ENCODE results near the gene ERLIN1. TPM values are rescaled to one million over a fixed set of nuclear protein-coding genes. Genes with fewer than 3 reads are reported as not detected.

ERLIN1 gene
- total RNA-seq, 2 donors from 2014 or later: 18.1 to 23.8 TPM

DNA sequence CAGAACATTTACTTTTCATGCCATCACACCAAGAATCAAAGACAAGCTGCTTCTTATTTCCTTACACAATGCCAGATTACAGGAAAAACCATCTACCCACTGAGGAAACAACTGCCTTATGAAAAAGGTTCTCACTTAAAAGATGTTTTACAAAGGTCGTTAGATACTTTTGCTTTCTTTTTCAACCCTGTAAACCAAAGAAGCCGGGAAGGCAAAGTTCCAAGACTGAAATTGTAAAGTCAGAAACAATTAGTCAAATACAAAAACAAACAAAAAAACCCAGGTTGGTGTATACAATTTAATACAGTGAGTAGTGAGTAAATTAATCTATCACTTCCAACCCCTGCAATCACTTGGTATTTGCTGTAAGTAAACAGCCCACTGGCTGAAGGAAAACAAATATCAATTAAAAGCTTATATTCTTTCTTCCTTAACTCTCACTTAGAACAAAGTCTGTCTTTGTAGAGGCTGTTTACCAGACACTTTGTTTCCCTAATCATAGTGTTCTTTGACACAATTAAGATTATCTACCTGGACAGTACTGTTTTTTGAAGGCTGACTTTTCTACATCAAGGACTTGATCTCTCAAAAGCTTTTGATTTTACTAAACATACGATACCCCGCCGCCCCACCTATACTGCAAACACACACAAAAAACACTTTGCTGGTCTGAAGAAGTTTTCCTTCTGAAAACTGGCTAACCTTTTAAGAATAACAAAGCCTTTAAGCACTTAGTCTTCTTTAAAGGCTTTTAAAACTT lies 18.1 kb downstream of the ERLIN1 start:
- no peak for DNase-seq (ENCODE audit: low spot score)
- Histone ChIP-seq H3K27me3 (replicated peaks; ENCODE audit: insufficient read depth) (no peaks in the 10 kb centered on the region), H3K36me3 (no peaks in the 10 kb centered on the region), H3K4me1 (replicated peaks) (no peaks in the 10 kb centered on the region), H3K27ac (no peak overlapping the region), H3K9me3 (no peaks in the 10 kb centered on the region), H3K4me3 (no peak overlapping the region)
- TF ChIP-seq POLR2AphosphoS5 (IDR thresholded peaks at IDR 0.05) (no peak), POLR2A (IDR thresholded peaks at IDR 0.05) (no peak)
- TF ChIP-seq, protein P1, sequence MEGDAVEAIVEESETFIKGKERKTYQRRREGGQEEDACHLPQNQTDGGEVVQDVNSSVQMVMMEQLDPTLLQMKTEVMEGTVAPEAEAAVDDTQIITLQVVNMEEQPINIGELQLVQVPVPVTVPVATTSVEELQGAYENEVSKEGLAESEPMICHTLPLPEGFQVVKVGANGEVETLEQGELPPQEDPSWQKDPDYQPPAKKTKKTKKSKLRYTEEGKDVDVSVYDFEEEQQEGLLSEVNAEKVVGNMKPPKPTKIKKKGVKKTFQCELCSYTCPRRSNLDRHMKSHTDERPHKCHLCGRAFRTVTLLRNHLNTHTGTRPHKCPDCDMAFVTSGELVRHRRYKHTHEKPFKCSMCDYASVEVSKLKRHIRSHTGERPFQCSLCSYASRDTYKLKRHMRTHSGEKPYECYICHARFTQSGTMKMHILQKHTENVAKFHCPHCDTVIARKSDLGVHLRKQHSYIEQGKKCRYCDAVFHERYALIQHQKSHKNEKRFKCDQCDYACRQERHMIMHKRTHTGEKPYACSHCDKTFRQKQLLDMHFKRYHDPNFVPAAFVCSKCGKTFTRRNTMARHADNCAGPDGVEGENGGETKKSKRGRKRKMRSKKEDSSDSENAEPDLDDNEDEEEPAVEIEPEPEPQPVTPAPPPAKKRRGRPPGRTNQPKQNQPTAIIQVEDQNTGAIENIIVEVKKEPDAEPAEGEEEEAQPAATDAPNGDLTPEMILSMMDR (IDR thresholded peaks at IDR 0.05): no peak
- WGBS: 48% methylated on average over 5 of the region's 5 CpGs
- intact Hi-C loops (cut with DNase I): no loop called here

DNA sequence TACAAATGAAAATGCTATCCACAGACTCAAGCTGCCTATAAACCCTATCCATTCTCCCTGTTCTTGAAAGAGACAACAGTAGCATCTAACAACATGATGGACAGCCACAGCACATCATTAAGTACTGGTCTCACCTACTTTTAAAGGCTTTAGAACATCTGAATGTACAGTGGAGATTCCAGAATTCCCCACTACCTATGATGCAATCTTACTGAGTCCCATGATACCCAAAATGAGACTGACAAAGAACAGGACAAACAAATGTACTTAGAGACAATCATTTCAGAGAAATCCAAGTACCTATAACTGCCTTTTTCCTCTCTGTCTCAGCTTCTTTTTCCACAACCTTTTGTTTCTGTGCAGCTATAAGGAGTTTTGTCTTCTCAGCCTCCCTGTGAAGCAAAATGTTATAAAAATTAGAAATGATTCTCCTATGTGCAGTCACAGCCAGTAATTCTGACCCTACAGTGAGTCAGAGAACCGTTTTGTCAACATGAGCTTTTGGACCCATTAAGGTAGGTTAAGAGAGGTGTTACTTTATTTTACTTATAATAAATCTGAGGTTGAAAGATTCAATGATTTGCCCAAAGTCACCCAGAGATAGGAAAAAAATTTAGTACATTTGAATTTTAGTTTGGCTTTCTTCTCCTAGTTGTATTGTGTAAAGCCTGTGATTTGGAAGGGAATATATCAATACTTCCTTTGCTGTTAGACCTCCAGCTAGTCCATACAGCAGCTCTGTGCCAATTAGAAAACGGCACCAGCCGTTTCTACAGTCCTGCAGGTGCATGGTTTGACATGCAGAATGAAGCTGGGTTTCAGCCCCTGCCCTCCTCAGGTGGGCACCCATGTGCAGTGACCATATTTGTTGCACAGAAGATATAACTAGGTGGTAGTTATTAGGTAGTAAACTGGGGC lies 21.9 kb downstream of the ERLIN1 start:
- H3K27me3 ChIP-seq (replicated peaks; ENCODE audit: insufficient read depth): no peaks in the 10 kb centered on the region
- H3K4me3 ChIP-seq: no peak overlapping the region
- intact Hi-C loops (cut with DNase I): no loop called here

DNA sequence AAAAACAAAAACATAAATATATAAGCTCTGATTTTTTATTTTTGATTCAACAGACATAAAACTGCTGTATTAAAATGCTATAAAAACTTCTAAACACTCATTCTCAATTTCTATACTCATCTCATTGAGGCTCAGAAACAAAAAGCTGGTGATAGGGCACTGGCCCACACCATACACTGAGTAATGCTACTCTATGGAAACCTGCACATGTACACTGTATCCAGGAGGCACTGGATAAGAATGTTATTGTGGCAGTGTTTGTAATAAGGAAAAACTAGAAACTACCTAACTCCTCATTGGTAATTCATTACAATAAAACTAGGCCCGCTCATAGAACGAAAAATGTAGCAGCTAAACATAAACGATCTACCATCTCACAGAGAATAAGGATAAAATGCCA lies 23.1 kb downstream of the ERLIN1 start:
- Histone ChIP-seq H3K27me3 (replicated peaks; ENCODE audit: insufficient read depth) (no peaks in the 10 kb centered on the region), H3K36me3 (no peaks in the 10 kb centered on the region), H3K27ac (no peak overlapping the region), H3K9me3 (no peaks in the 10 kb centered on the region), H3K4me3 (no peak overlapping the region), H3K4me1 (replicated peaks) (no peaks in the 10 kb centered on the region)
- no peak for DNase-seq (ENCODE audit: low spot score)
- TF ChIP-seq, protein P1 (IDR thresholded peaks at IDR 0.05): no peak
- TF ChIP-seq POLR2AphosphoS5 (IDR thresholded peaks at IDR 0.05): no peak
- no peak for TF ChIP-seq POLR2A (IDR thresholded peaks at IDR 0.05)
- 89% methylated on average over 3 of the region's 3 CpGs for WGBS
- intact Hi-C loops (cut with DNase I): no loop called here

More for the DNA sequence above, 21.9 kb downstream of the ERLIN1 start:
- DNase-seq (ENCODE audit: low spot score): no peak
- Histone ChIP-seq H3K9me3 (no peaks in the 10 kb centered on the region), H3K27ac (no peak overlapping the region), H3K36me3 (no peaks in the 10 kb centered on the region), H3K4me1 (replicated peaks) (no peaks in the 10 kb centered on the region)
- TF ChIP-seq, protein P1 (IDR thresholded peaks at IDR 0.05): no peak
- TF ChIP-seq POLR2A (IDR thresholded peaks at IDR 0.05) (no peak), POLR2AphosphoS5 (IDR thresholded peaks at IDR 0.05) (no peak)
- 84% methylated on average over 3 of the region's 3 CpGs for WGBS

DNA sequence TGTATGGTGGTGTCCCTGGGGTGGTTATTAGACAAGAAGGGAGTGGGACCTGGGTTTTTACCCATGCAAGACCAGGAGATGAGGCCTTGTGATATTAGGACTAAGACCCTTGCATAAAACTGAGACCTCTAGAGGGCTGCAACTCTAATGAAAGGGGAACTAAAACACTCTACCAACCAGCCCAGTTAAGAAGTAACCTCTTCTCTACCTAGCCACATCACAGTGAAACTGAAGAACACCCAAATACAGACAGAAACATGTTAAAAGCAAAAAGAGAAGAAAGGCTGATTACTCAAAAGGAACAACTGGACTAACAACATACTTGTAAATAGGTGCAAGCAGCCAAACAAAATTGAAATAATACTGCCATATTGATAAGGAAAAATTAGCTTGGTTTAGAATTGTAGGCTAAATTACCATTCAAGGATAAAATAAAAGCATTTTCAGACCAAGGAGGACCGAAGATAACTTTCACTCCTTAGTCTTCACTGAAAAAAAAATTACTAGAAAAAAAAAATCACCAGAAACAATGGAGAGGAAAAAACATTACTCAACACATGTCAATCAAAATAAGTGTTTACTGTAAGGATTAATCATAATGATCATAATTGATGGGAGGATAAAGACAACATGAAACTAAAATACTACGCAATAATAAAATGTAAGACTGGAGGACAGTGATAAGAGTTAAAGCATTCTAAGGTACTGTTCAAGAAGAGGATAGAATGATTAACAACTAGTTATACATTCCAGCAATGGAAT lies 27.6 kb downstream of the ERLIN1 start:
- DNase-seq (ENCODE audit: low spot score): no peak
- TF ChIP-seq, protein P1 (IDR thresholded peaks at IDR 0.05): no peak
- Histone ChIP-seq H3K4me3 (no peak overlapping the region), H3K27ac (no peak overlapping the region), H3K4me1 (replicated peaks) (no peaks in the 10 kb centered on the region), H3K36me3 (no peaks in the 10 kb centered on the region), H3K27me3 (replicated peaks; ENCODE audit: insufficient read depth) (no peaks in the 10 kb centered on the region), H3K9me3 (no peaks in the 10 kb centered on the region)
- 71% methylated on average over 2 of the region's 2 CpGs for WGBS
- intact Hi-C loops (cut with DNase I): no loop called here

Data from prostate gland (tissue), 2 donors.